Measurements from ENCODE around the gene SH3BP4. TPM values are rescaled to one million over a fixed set of nuclear protein-coding genes. Genes with fewer than 3 reads are reported as not detected.

Gene SH3BP4
- total and polyA plus RNA-seq, 8 donors, result 24.1 to 35.0 (median 28.6) TPM

DNA sequence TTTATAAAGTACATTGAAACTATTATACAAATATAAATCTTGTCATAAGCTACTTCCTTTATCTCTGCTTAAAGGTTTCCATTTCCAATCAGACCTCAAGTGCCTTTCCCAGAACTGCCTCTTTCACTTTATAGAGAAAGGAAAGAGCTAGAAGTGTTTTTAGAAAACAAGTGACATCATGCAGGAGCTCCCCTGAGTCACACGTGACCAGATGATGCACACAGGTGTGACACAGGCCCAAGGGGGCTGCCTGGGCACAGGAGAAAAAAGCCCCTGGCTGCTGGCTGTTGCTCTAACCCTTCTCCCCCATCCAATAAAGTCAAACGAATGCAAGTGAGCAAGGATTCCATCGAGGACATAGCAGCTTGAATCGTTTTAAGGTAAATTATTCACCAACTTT lies 21.4 kb upstream of the SH3BP4 start:
- TF ChIP-seq, protein P1, sequence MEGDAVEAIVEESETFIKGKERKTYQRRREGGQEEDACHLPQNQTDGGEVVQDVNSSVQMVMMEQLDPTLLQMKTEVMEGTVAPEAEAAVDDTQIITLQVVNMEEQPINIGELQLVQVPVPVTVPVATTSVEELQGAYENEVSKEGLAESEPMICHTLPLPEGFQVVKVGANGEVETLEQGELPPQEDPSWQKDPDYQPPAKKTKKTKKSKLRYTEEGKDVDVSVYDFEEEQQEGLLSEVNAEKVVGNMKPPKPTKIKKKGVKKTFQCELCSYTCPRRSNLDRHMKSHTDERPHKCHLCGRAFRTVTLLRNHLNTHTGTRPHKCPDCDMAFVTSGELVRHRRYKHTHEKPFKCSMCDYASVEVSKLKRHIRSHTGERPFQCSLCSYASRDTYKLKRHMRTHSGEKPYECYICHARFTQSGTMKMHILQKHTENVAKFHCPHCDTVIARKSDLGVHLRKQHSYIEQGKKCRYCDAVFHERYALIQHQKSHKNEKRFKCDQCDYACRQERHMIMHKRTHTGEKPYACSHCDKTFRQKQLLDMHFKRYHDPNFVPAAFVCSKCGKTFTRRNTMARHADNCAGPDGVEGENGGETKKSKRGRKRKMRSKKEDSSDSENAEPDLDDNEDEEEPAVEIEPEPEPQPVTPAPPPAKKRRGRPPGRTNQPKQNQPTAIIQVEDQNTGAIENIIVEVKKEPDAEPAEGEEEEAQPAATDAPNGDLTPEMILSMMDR (IDR thresholded peaks at IDR 0.05), result no peak

DNA sequence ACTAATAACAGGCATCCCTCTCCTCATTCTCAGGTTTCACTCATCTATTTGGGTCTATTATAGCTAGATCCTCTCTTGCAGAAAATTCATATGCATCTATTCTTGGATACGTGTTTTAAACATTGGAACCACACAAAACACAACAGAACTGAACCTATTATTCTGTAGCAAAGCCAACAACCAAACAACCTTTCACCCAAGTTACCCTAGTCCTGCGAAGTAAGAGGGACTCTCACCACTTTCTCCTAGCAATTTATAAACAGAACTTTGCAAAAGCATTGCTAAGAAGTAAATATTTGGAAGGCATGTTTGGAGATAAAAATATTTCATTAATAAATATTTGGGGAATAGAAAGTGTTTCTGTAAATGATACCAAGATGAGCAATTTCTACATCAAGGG lies 20.4 kb upstream of the SH3BP4 start:
- TF ChIP-seq, protein P1 (IDR thresholded peaks at IDR 0.05), result no peak
- no peaks in the 10 kb centered on the region for H3K9me3 ChIP-seq
- ATAC-seq (no peak), DNase-seq (peak in 1 of 4 donors; percentile 27)
- intact Hi-C loops (cut with DNase I), result no loop called here
- H3K4me3 ChIP-seq, result no peak overlapping the region
- no peaks in the 10 kb centered on the region for H3K36me3 ChIP-seq
- no peak overlapping the region for H3K27ac ChIP-seq
- no peaks in the 10 kb centered on the region for H3K27me3 ChIP-seq
- H3K4me1 ChIP-seq, result no peaks in the 10 kb centered on the region

More for the DNA sequence above, 21.4 kb upstream of the SH3BP4 start:
- DNase-seq, result no peak
- Histone ChIP-seq H3K36me3 (no peaks in the 10 kb centered on the region), H3K4me3 (no peak overlapping the region), H3K27ac (no peak overlapping the region), H3K9me3 (no peaks in the 10 kb centered on the region), H3K4me1 (no peaks in the 10 kb centered on the region), H3K27me3 (no peaks in the 10 kb centered on the region)
- intact Hi-C loops (cut with DNase I), result no loop called here
- no peak for ATAC-seq

DNA sequence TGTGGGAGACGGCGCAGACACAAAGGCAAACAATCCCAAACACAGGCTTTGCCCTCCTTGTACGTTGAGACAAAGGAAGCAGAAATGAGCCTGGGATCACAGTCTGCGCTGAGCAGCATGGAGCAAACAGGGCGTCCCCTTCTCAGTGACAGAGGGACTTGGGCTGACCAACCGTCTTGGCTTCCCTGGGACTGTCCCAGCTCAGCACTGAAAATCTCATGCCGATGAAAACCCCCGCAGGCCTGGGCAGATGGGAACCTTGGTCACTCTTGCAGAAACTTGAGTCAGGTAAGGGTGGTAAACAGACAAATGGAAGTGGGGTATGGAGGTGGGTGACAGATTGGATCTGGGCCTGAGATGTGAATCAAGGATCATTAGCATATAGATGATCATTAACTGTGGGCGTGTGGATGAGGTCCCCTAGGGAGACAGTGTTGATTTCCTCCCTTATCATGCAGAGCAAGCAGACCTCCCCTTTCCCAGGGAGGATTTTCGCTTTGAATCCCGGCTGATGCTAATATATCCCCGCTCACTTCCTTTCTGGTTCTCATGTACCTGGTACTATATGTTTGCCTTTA lies 19.1 kb upstream of the SH3BP4 start:
- TF ChIP-seq, protein P1 (IDR thresholded peaks at IDR 0.05), result no peak
- ATAC-seq (no peak), DNase-seq (no peak)
- H3K27ac ChIP-seq, result no peak overlapping the region
- intact Hi-C loops (cut with DNase I), result no loop called here
- H3K36me3 ChIP-seq, result no peaks in the 10 kb centered on the region
- no peaks in the 10 kb centered on the region for H3K27me3 ChIP-seq
- no peaks in the 10 kb centered on the region for H3K4me1 ChIP-seq
- H3K4me3 ChIP-seq, result no peak overlapping the region
- H3K9me3 ChIP-seq, result no peaks in the 10 kb centered on the region

GRCh38 chr2:234935311-234935710 lies 16.5 kb upstream of the SH3BP4 start:
- no peak overlapping the region for H3K27ac ChIP-seq
- no peak overlapping the region for H3K4me3 ChIP-seq
- H3K9me3 ChIP-seq, result no peaks in the 10 kb centered on the region
- no peak for ATAC-seq
- intact Hi-C loops (cut with DNase I), result no loop called here
- DNase-seq, result no peak
- no peaks in the 10 kb centered on the region for H3K36me3 ChIP-seq
- H3K27me3 ChIP-seq, result no peaks in the 10 kb centered on the region
- no peaks in the 10 kb centered on the region for H3K4me1 ChIP-seq
- TF ChIP-seq, protein P1 (IDR thresholded peaks at IDR 0.05), result no peak

DNA sequence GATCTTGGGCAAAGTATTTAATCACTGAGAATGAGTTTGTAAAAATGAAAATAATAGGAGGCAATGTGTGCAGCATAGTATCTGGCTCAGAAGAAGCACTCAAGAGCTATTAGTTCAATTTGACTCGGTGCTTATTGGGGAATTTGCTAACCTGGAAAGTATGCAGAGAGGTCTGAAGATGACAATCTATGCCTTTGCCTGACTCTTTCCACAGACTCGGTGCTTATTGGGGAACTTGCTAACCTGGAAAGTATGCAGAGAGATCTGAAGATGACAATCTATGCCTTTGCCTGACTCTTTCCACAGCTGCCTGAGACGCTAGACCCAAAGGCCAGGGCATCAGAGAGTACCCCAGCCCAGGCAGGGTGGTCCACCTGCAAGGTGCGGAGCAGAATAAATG lies 12.2 kb upstream of the SH3BP4 start:
- peak; percentile 57 for ATAC-seq
- H3K9me3 ChIP-seq, result no peaks in the 10 kb centered on the region
- no peaks in the 10 kb centered on the region for H3K27me3 ChIP-seq
- intact Hi-C loops (cut with DNase I), result no loop called here
- H3K4me1 ChIP-seq, result no peaks in the 10 kb centered on the region
- no peak overlapping the region for H3K27ac ChIP-seq
- no peak overlapping the region for H3K4me3 ChIP-seq
- DNase-seq, result no peak
- TF ChIP-seq, protein P1 (IDR thresholded peaks at IDR 0.05), result no peak
- no peaks in the 10 kb centered on the region for H3K36me3 ChIP-seq
